HG03103 (cell line): ENCODE data around the gene NUDT9.
"Not testable (repeated sequence)": the region's sequence is repeated elsewhere in the genome, so short reads cannot be mapped to it uniquely, and the experiment has no call there.

Experiments
- ATAC-seq: cut with Tn5 transposase; IDR thresholded peaks from one replicate; pipeline ENCODE4 v1.9.1; 2021; ENCODE audit warnings: low read depth; ENCODE audit not compliant: unreplicated experiment

Gene NUDT9

GRCh38 chr4:87406902-87407301 lies 15.5 kb upstream of the NUDT9 start:
- ATAC-seq, result not testable (repeated sequence)

DNA sequence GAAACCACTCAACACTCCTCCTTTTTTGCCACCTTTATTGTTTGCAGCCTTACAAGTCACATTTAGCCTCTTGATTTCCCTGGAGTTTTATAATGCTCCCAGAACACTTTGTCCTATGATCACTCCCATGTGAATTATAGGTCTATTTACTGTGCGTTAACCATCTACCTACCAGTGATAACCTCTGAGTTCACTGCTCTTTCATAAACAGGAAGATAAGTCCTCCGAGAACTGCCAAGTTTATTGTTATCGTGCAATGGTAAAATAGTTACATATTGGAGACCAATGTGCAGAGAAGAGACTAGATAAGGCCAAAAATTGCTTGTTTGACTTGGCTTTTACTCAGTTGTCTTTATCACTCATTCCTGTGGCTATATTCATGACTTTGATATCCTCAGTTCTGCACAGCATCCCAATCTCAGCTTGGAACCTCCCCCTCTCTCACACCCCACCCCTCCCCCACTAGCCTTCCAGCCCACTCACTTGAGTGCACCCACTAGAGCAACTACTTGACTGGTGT lies 12.9 kb upstream of the NUDT9 start:
- ATAC-seq, result no peak

DNA sequence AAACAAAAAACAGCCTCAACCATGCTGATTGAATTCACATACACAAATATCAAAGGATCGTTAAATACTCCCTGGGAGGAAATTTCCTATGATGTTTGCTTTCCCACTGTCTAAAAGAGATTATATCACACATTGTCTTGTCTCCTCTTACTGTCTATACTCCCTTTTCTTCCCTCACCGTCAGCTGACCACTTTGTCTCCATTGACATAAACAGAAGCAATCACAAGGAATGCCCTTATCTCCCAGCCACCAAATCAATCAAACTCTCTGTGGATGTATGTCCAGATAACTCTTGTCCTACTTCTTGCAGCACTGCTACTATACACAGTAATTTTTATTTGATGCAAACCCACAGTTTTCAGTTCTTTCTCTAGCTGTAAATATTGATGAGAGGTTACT lies 12.2 kb upstream of the NUDT9 start:
- no peak for ATAC-seq

- ATAC-seq, result no peak
These were observed 11.7 kb upstream of the NUDT9 start for GRCh38 chr4:87410679-87411078.

DNA sequence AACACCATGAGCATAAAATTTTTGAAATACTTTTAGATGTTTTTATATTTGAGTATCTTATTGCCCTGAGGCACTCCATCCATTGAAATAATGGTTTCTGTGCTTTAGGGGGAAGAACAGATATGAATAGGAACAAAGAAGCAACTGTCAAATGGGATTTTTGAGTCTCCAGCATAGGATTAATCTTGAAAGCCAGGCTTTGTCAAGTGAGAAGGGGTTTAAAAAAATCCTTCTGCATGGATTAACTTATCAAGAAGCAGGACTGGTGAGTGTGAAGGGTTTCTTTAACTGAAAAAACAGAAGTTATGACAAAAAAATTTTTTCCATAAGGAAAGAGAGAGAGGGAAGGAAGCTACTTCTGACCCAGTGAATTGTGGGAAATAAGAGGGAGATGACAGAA lies 7.6 kb upstream of the NUDT9 start:
- no peak for ATAC-seq

GRCh38 chr4:87416965-87417364 lies 5.4 kb upstream of the NUDT9 start:
- ATAC-seq, result no peak

GRCh38 chr4:87418410-87418809 lies 4.0 kb upstream of the NUDT9 start:
- not testable (repeated sequence) for ATAC-seq

DNA sequence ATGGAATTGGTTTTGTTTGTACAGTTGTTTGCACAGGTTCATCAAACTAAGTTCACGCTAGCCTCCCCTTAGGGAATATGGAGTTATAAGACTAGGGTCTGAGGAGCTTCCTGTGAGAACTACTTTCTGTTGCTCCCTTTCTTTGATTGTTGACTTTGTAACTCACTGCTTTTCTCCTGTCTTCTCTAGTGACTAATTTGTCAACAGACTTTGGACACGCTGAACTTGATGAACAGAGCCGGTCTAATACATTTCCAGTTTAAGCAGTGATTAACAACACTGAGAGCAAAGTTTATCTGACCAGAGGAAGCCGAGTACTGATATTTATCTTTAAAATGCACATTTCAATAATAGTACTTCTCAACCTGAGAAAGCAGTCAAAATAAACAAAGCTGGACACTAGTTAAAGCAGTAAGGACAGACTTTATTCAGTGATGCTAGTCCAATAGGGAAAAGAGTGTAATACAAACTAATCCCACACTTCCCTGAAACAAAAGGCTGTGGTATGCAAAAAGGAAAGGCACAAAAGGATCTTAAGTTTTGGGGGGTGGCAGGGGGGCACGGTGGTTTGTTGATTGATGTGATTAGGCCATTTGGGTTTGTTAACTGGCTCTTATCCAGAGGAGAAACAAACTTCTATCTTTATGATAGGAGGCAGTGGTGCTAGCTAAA lies 2.7 kb upstream of the NUDT9 start:
- no peak for ATAC-seq

GRCh38 chr4:87420276-87420830 lies 2.0 kb upstream of the NUDT9 start:
- no peak for ATAC-seq

DNA sequence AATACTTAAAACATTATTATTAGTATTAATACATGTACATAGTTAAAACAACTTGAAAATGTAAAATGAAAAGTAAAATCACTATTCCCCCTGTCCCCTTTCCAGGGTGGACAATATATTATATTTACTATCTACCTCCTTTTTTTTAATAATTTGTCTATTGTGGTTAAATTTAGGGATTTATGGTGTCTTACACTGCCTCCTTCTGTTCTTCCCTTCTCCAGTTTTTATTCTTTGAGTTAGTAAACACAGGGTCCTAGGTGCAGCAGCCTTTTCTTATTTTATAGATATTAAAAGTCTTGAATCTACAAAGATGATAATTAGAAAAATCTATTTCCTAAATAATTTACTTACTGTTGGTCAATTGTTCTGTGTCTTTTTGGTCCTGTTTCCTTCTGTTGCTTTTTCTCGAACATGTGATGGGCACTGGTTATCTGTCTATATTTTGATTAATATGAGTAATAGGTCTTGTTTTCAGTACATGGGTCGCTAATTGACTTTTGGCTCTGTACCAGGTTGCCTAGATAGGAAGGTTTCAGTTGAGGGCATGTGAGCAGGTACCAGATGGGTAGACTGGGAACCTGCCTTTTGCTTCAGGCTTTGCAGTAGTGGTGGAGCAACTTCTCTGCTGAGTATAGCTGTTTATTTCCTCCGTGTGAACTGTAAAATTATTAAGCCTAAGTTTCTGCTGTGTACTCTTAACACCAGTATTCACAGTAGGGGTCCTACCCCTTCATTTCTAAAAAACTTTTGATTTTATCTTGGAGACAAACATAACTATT lies 1.1 kb downstream of the NUDT9 start:
- no peak for ATAC-seq

- ATAC-seq, result not testable (repeated sequence)
These were observed 1.7 kb downstream of the NUDT9 start for GRCh38 chr4:87424099-87424543.

DNA sequence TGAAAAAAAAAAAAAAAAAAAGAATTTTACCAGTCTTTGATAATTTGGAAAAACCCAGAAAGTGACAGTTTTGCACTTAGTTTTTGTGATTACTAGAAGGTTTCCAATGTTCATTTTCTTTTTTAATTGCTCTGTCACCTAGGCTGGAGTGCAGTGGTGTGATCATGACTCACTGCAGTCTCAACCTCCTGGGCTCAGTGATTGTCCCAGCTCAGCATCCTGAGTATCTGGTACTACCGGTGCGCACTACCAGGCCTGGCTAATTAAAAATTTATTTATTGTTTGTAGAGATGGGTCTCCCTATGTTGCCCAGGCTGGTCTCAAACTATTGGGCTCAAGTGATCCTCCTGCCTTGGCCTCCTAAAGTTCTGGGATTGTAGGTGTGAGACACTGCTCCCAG lies 3.3 kb downstream of the NUDT9 start:
- ATAC-seq, result no peak

- ATAC-seq, result no peak
These were observed 4.6 kb downstream of the NUDT9 start for GRCh38 chr4:87426865-87427517.

DNA sequence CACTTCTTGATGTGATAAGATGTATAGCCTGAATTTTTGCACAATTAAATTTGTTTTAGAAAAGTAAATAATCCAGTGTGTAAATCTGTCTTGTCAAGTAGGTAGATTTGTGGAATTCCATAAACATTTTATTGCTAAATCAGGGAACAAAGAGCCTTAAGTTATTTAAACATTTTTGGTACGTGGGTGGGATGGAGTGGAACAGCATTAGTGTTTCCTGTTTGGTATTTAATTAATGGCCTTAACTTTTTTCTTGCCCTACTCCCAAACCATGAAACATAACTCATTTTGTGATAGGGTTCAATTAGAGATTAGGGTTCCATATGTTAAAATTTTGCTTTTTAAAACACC lies 5.1 kb downstream of the NUDT9 start:
- no peak for ATAC-seq

DNA sequence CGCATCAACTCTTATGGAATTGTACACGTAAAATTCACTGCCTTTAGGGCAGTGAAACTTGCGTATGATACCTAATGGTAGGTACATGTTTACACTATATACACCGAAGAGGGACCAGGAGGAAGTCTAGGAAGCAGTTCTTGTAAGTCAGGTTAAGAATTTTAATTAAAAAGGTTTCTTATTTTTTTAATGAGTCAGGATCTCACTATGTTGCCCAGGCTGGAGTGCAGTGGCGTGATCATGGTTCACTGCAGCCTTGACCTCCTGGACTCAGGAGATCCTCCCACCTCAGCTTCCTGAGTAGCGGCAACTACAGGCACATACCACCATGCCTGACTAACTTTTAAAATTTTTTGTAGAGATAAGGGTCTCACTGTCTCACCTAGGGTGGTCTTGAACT lies 6.6 kb downstream of the NUDT9 start:
- no peak for ATAC-seq

- no peak for ATAC-seq
These were observed 7.7 kb downstream of the NUDT9 start for GRCh38 chr4:87430038-87430437.

- ATAC-seq, result no peak
These were observed 11.0 kb downstream of the NUDT9 start for GRCh38 chr4:87433342-87433741.

DNA sequence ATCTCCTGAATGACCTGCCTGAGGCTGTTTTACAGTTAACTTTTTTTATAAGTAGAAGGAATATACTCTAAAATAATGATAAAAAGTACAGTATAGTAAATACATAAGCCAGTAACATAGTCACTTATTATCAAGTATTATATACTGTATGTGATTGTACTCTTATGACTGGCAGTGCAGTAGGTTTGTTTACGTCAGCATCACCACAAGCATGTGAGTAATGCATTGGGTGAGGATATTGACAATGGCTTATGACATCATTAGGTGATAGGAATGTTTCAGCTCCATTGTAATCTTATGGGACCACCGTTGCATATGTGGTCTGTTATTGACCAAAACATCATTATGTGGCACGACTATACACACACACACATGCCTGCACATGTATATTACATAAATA lies 20.5 kb downstream of the NUDT9 start:
- ATAC-seq, result no peak

DNA sequence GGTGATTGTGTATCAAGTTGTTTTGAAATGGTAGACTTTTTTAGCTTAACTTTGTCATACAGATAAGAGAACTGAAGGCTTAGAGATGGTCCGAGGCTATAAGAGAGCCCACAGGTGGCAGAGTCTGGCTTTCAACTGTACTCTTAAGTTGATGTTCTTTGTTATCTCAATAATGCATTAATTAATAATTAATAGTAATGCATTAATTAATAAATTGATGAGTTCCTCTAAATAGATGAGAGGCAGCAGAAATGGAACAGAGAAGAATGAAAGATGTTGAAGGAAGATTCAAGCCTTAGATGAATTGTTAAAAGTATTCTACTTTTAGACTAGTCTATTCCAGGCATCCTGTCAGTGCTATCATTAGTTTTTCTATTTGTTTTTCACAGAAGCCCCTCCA lies 22.4 kb downstream of the NUDT9 start:
- no peak for ATAC-seq

- no peak for ATAC-seq
These were observed 23.6 kb downstream of the NUDT9 start for GRCh38 chr4:87445964-87446363.

GRCh38 chr4:87446375-87446774 lies 24.0 kb downstream of the NUDT9 start:
- not testable (repeated sequence) for ATAC-seq
